ENCODE data around the gene MAP4K2. TPM values are rescaled to one million over a fixed set of nuclear protein-coding genes. Genes with fewer than 3 reads are reported as not detected.

MAP4K2 gene
- total and polyA plus RNA-seq, 9 of the 15 experiments (the other 6 are each of a cell fraction or from before 2014, with no cell fraction given) = 0.13 to 14.5 (median 7.3) TPM

DNA sequence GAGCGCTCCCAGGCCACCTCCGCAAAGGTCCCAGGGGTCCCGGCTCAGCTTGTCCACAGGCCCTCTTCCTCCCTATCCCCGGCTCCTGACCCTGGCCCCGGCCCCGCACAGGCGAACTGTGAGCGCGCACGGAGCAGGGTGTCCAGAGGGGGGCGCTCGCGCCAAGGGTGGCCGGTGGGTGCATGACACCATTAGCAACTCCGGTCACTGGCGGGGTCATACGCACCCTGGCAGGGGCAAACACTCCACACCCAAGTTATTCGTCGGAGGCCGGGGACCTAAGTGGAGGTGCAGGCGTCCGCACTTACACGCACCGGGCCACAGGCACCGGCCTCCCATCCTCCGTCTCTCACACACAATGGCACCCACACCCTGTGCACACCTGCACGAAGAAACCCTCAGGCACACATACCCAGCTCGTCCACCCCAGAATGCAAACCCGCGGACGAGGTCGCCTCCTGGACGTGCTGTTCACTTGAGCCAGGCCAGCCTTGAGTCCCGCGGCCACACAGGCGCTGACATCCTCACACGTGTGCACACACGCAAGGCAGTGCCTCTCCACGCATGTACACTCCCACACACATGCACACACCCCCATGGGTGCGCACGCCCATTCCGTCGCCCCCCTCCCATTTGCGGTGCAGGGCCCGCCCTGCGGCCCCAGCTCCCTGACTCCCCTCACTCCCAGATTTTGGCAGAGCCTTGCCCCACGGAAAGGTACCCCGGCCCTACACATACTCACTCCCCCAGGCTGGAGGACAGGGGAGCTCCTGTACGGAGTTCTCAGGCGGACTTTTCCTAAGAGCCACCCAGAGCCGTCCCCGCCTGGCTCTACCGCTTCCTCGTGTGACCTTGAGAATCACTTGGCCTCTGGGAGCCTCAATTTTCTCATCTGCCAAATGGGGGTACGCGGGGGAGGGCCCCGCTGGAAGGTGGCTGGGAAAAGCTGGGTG, 59.1 kb downstream of the MAP4K2 start, which contains the start of gene RASGRP2 (continued):
- TF ChIP-seq, protein P1, sequence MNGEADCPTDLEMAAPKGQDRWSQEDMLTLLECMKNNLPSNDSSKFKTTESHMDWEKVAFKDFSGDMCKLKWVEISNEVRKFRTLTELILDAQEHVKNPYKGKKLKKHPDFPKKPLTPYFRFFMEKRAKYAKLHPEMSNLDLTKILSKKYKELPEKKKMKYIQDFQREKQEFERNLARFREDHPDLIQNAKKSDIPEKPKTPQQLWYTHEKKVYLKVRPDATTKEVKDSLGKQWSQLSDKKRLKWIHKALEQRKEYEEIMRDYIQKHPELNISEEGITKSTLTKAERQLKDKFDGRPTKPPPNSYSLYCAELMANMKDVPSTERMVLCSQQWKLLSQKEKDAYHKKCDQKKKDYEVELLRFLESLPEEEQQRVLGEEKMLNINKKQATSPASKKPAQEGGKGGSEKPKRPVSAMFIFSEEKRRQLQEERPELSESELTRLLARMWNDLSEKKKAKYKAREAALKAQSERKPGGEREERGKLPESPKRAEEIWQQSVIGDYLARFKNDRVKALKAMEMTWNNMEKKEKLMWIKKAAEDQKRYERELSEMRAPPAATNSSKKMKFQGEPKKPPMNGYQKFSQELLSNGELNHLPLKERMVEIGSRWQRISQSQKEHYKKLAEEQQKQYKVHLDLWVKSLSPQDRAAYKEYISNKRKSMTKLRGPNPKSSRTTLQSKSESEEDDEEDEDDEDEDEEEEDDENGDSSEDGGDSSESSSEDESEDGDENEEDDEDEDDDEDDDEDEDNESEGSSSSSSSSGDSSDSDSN (IDR thresholded peaks at IDR 0.05; ENCODE audit: borderline replicate concordance in 1 of 2, low read depth in 2 of 2, low read length in 2 of 2) = 0 out of 4 replicates have a peak, but pooled peaks of 1 of the 2 experiments have one; percentile 22
- no peak for TF ChIP-seq TSC22D4 (tag; IDR thresholded peaks at IDR 0.05)
- no peak for TF ChIP-seq NBN (IDR thresholded peaks at IDR 0.05; ENCODE audit: low read depth)
- TF ChIP-seq, protein P2, sequence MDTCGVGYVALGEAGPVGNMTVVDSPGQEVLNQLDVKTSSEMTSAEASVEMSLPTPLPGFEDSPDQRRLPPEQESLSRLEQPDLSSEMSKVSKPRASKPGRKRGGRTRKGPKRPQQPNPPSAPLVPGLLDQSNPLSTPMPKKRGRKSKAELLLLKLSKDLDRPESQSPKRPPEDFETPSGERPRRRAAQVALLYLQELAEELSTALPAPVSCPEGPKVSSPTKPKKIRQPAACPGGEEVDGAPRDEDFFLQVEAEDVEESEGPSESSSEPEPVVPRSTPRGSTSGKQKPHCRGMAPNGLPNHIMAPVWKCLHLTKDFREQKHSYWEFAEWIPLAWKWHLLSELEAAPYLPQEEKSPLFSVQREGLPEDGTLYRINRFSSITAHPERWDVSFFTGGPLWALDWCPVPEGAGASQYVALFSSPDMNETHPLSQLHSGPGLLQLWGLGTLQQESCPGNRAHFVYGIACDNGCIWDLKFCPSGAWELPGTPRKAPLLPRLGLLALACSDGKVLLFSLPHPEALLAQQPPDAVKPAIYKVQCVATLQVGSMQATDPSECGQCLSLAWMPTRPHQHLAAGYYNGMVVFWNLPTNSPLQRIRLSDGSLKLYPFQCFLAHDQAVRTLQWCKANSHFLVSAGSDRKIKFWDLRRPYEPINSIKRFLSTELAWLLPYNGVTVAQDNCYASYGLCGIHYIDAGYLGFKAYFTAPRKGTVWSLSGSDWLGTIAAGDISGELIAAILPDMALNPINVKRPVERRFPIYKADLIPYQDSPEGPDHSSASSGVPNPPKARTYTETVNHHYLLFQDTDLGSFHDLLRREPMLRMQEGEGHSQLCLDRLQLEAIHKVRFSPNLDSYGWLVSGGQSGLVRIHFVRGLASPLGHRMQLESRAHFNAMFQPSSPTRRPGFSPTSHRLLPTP (IDR thresholded peaks at IDR 0.05; ENCODE audit: borderline replicate concordance, extremely low read depth, insufficient read length) = no peak
- no peak for TF ChIP-seq POLR2AphosphoS5 (IDR thresholded peaks at IDR 0.05; ENCODE audit: control insufficient read depth, insufficient read depth, low read depth, low read length)
- peak; percentile 61 to 78 for TF ChIP-seq RAD21 (CRISPR knock-in tag; conservative IDR thresholded peaks at IDR 0.05 in 1 of 2, IDR thresholded peaks at IDR 0.05 in 1 of 2)
- no peak for TF ChIP-seq CHD2 (IDR thresholded peaks at IDR 0.05; ENCODE audit: low read depth, low read length)
- TF ChIP-seq YY1 (IDR thresholded peaks at IDR 0.05; ENCODE audit: borderline replicate concordance in 1 of 3, control insufficient read depth in 1 of 3, extremely low read depth in 1 of 3, insufficient read depth in 3 of 3, insufficient read length in 1 of 3, insufficient replicate concordance in 2 of 3, low read depth in 1 of 3, low read length in 2 of 3) = peak in 2 of 3 experiments; percentile 44 to 52
- peak; percentile 13 for TF ChIP-seq FIP1L1 (IDR thresholded peaks at IDR 0.05; ENCODE audit: low read depth, low read length, poor library complexity, severe bottlenecking)
- TF ChIP-seq MTA2 (IDR thresholded peaks at IDR 0.05; ENCODE audit: low read depth) = 0 out of 2 replicates have a peak, but pooled peaks have one; percentile 7
- TF ChIP-seq POLR2A (conservative IDR thresholded peaks at IDR 0.05) = no peak
- no peak for TF ChIP-seq GABPB2 (CRISPR knock-in tag; conservative IDR thresholded peaks at IDR 0.05)
- TF ChIP-seq TCF3 (CRISPR knock-in tag; IDR thresholded peaks at IDR 0.05) = no peak
- TF ChIP-seq ADNP (tag; IDR thresholded peaks at IDR 0.05) = peak; percentile 95
- peak; percentile 3 for TF ChIP-seq NCOA4 (IDR thresholded peaks at IDR 0.05; ENCODE audit: partially characterized antibody)
- no peak for TF ChIP-seq MEIS2 (IDR thresholded peaks at IDR 0.05; ENCODE audit: partially characterized antibody)
- no peak for TF ChIP-seq ZFP1 (CRISPR knock-in tag; IDR thresholded peaks at IDR 0.05)
- TF ChIP-seq CCAR2 (IDR thresholded peaks at IDR 0.05; ENCODE audit: low read depth, low read length) = no peak
- no peak for TF ChIP-seq OTX1 (CRISPR knock-in tag; IDR thresholded peaks at IDR 0.05)
- peak; percentile 72 for TF ChIP-seq RBFOX2 (IDR thresholded peaks at IDR 0.05; ENCODE audit: low read depth, low read length)
- TF ChIP-seq MAFG (tag; conservative IDR thresholded peaks at IDR 0.05) = no peak
- TF ChIP-seq BCL6 (CRISPR knock-in tag; IDR thresholded peaks at IDR 0.05) = no peak

Measured in K562 (cell line).